Superior temporal gyrus (tissue), 1 donor: Measurements from ENCODE around the gene RASGRP2.
A peak's percentile ranks its signal among the peaks of the same experiment; 100 is the strongest.

Experiments used
- DNase-seq: peaks from one replicate; pipeline ENCODE4 v3.0.0-alpha.2; 2016; ENCODE audit errors: extremely low spot score

Gene RASGRP2

DNA sequence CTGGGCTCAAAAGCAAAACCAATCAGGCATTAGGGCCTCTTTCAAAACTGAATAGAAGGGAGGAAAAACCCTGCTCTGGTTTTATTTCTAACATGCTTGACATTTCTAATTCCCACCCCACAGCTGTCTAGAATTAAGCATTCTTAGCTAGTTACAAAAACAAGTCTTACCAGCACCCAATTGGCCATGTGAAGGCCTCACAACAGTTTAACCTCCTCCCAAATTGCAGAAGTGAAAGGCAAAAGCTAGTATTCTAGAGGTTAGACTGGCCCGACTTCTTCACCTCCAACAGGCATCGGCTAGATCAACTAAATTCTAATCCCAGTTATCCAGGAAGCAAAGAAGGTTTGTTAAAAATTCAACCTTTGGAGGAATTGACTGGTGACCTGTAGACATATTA is 27.9 kb upstream of the RASGRP2 start:
- DNase-seq: no peak

GRCh38 chr11:64770120-64770519 is 26.2 kb upstream of the RASGRP2 start:
- DNase-seq: no peak

DNA sequence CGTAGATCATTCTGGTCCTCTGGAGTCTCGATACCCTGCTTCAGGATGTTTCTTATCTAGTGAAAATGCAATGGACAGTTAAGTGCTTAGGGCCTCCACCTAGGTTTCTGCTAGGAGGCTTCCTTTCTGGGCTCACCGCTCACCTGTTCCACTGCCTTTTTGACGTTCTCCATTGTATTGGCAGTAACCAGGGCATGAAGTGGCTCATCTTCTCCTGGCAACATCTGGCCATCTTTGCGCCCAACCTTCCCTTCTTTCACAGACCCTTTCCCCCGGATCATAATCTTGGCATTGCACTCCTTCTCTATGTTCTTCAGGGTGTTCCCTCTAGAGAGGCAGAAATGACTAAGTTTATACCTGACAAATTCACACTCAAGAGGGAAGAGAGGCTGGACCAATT is 25.3 kb upstream of the RASGRP2 start:
- DNase-seq: no peak

DNA sequence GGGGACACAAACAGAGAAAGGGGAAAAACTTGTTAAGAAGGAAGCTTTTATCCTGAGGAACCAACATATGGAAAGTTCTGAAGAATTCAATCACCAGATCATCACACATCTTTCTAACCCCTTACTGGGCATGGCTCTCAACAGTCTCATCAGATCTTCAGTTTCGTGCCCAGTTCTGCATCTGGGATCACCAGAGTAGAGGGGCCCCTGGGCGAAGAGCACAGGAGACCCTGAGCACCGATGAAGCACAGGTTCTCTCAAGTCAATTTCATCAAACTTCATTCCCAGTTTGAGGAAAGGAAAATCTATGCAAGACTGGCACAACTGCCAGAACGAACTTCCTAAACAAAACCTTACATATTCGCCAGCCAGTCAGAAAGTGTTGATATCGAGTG is 24.4 kb upstream of the RASGRP2 start:
- DNase-seq: no peak

DNA sequence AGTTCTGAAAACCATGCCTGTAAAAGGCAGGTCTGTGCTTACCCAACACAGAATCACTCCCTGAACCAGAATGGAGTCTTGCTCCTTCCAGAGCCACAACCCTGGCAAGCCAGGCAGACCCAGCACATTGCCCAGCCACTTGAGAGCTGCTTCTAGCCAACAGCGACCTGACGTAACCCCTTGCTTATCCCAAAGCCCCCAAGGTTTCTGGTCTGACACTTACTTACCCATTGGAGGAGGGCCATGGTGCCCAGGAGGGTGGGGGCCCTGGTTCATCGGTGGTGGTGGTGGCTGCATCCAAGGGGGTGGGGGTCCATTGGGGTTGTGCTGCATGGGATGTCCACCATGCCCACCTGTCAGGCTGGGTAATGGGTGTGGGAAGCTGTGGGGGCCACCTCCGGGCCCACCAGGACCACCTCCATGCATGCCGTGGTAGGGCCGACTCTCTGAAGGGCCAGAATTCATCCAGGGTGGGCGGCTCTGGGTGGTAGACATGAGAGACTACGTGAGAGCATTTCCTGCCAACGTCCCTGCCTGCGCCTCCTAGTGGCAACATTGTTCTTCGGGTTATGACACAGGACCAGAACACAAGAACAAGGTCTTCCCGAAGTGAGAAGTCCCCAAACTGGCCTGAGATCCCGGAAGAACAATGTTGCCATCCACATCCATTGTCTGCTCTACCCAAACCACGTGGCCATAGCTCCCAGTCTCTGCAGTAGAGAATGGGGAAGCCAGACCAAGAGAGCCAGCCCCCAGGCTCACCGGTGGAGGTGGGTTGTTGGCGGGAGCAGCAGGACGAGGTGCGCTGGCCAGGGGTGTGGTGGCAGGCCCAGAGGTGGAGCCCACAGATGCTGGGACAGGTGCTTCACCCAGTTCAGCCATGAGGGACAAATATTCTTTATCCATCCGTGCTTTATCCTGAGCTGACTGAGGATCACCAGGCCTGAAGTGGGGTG is 23.7 kb upstream of the RASGRP2 start:
- peak; percentile 62 for DNase-seq

DNA sequence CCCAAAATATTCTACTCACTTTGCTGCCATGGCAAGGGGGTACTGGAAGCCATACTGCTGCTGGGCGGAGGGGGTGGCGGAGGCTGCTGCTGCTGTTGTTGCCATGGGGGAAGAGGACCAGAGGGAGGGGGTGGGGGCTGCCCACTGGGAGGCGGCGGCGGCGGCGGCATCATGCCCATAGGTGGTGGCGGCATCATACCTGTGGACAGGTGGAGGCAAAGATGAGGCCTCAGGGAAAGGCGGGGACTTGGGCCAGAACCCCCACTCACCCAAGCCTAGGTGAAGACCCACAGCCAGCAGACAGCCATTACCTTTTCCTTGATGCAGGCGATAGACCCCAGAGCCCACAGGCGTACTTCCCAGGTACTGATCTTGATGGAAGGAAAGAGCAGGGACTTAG is 22.9 kb upstream of the RASGRP2 start:
- no peak for DNase-seq

DNA sequence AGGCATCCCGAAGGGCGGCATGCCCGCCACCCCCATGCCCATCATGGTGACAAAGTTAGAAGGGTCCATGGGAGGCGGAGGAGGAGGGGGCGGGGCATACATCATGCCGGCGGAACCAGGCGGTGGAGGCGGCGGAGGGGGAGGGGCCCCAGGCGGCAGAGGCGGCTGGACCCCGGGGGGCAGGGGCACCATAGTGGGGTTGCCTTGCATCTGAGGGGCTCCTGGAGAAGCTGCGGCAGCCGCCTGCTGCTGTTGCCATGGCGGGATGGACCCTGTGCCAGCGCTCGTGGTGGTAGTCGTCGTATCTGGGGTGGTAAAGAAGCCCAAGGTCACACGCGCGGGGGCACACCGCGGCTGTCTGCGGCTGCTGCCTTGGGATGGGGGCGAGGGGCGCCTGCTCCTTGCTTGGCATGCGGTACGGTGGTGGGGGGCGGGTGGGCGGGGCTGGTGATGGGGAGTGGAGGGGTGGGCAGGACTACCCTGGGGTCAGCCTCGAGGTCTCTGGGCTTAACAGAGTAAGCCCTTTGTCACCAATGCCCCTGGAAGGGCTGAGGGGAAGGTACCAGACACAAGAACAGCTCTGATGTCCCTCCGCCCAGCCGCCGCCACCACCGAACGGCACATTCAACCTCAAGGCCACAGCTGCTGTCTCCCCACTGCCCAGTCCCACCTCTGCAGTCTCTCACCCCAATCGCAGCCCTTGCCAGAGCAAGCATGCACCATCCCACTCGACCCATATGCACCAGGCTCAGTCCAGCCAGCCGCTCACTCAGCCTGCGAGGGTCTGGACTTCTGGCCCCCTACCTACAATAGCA is 22.1 kb upstream of the RASGRP2 start:
- no peak for DNase-seq

DNA sequence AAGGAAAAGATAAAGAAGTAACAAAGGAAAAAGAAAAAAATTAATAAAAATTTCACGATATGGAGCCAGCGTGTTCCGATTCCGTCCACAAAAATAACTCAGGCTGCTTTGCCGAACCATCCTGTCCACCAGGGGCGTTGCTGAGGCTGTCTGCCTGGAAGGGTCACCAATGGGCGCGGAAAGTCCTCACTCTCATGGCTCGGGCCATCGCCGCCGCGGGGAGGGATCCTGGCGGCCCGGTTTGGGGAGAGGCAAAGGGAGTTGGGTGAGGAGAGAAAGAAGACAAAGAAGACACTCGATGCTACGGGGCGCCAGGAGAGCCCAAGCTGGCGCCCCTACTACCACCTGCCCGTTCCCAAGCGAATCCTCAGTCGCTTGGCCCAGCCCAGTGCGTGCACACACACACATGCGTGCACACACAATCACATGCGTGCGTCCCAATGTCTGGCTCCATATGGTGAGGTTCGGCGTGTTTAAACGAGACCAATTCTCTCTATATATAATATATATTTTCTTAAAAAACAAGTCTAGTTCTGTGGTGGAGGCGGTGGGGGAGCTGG is 21.4 kb upstream of the RASGRP2 start:
- no peak for DNase-seq

- DNase-seq: no peak
Observed at GRCh38 chr11:64764753-64765152, 20.8 kb upstream of the RASGRP2 start.

GRCh38 chr11:64764040-64764611 is 20.2 kb upstream of the RASGRP2 start:
- DNase-seq: no peak

GRCh38 chr11:64763526-64764039 is 19.6 kb upstream of the RASGRP2 start:
- DNase-seq: no peak

GRCh38 chr11:64762674-64763525 is 19.0 kb upstream of the RASGRP2 start:
- DNase-seq: no peak

GRCh38 chr11:64762277-64762673 is 18.3 kb upstream of the RASGRP2 start:
- no peak for DNase-seq

DNA sequence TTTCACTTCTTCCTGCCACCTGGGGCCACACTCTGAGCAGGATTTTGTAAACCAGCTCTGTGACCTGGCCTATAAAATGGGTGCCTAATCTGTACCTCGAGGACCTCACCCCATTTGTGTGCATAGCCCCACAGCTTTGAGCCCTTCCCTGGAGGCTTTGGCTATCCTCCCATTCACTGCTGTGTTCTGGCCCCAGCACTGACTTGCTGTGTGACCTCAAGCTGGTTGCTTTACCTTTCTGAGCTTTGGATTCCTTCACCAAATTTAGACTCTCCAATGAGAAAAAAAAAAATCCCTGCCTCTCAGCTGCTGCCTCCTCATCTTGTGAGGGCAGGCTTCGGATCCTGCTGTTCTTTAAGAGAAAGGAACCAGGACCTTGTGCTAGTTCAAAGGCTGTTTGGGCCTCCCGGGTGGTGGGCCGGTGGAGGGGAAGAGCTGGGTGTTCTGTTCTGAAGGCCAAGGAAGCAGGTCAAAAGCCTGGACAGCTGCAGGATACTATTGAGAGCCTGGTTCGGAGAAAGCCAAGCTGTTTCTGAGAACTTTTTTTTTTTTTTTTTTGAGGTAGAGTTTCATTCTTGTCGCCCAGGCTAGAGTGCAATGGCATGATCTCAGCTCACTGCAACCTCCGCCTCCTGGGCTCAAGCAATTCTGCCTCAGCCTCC is 16.9 kb upstream of the RASGRP2 start:
- DNase-seq: no peak

DNA sequence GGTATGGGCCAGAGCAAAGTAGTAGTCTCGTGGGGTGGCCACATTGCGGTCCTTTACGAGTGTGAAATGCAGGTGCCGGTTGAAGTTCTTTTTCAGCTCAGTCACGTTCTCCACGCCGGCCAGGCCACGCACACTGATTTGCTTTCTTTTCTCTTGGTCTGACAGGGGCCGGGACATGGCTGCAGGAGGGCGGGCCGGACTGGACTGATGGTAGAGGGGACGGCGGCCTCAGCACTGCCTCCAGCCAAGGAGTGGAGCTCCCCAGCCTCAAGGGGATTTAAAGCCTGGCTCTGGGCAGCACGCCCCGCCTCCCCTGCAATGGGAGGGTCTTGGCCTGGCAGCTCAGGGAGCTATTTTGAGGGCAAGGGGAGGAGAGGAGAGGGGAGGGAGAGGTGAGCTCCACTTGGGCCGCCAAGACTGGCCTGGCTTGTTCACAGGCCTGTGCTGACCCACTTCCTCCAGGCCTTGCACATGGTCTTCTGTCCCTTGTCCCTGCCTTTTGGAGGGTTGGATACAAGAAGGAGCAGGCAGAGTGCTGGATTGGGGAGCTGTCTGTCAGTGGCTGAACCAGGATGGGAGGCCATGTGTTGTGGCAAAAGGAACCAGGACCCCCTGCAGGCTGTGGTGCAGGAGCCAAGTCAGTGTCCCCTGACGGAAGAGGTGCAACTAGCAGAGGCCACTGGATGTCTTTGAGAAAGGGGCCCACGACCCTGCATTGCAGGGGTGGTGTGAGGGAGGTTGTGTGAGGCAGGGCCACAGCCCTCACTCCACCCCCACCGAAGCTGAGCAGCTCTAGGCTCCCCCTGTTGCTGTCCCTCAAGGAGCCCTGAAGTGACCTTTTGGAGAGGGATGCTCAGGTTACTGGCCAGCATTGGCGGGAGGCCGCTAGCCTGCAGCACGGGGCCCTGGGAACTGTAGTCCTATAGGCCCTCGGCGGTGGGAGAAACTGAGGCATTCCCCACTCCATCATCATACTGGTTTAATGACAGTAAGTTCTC is 16.1 kb upstream of the RASGRP2 start, which contains the start of gene PYGM:
Gene PYGM, minus strand, starts transcription at position 253 of the 998 bp plus-strand sequence. Its CDS starts 76 bp downstream, at position 177.
- DNase-seq: no peak

GRCh38 chr11:64759131-64759721 is 15.3 kb upstream of the RASGRP2 start:
- no peak for DNase-seq

- no peak for DNase-seq
Observed at GRCh38 chr11:64758330-64759079, 14.6 kb upstream of the RASGRP2 start.
